ENCODE measurements around the gene ZNF385B.

DNA sequence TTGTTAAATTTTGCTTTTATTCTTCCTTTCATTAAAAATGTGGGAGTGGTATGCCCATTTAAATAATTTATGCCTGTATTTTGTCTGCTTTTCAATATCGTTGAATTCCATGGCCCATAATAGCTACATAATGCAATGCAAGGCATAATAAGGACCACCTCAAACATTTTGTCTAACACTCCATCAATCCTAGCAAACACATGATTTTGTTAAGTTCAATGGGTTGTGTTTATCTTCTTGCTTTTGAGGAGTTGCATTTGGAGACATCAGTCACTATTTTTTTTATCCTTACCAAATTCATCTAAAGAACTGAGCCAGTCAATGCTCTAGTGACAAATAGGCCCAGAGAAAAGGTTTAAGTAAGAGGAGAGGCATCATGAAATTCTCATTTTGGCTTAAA, 145.5 kb downstream of the ZNF385B start:
- TF ChIP-seq, protein P1, sequence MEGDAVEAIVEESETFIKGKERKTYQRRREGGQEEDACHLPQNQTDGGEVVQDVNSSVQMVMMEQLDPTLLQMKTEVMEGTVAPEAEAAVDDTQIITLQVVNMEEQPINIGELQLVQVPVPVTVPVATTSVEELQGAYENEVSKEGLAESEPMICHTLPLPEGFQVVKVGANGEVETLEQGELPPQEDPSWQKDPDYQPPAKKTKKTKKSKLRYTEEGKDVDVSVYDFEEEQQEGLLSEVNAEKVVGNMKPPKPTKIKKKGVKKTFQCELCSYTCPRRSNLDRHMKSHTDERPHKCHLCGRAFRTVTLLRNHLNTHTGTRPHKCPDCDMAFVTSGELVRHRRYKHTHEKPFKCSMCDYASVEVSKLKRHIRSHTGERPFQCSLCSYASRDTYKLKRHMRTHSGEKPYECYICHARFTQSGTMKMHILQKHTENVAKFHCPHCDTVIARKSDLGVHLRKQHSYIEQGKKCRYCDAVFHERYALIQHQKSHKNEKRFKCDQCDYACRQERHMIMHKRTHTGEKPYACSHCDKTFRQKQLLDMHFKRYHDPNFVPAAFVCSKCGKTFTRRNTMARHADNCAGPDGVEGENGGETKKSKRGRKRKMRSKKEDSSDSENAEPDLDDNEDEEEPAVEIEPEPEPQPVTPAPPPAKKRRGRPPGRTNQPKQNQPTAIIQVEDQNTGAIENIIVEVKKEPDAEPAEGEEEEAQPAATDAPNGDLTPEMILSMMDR (IDR thresholded peaks at IDR 0.05), result no peak
- TF ChIP-seq POLR2A (IDR thresholded peaks at IDR 0.05), result no peak

All from uterus (tissue), 2 donors.